G401 (cell line): ENCODE measurements around the gene PPFIBP2. TPM values are rescaled to one million over a fixed set of nuclear protein-coding genes. Genes with fewer than 3 reads are reported as not detected.

Experiments used
- total RNA-seq: library from RNA; depleted of rRNA; stranded (reverse); fragments of >200 nt; shearing (Covaris generic); gene quantifications from 2 replicates; pipeline ENCODE4 v1.2.3, GENCODE V29; 2014; rRNA removed

The PPFIBP2 gene
- total RNA-seq, 1 experiment from 2014 or later, result 24.2 TPM

Other genes starting within 250 kb of the PPFIBP2 start
- 39.3 and 54.5 TPM in 2 replicates for gene OLFML1, start 28.5 kb upstream of the PPFIBP2 start, total RNA-seq
- 7.7 and 9.0 TPM in 2 replicates for gene CYB5R2, start 159.5 kb downstream of the PPFIBP2 start, total RNA-seq
- gene OVCH2, start 192.5 kb downstream of the PPFIBP2 start, total RNA-seq, result 8.3 and 10.7 TPM in 2 replicates